WTC11 (cell line): Measurements from ENCODE around the gene ARMC7. TPM values are rescaled to one million over a fixed set of nuclear protein-coding genes. Genes with fewer than 3 reads are reported as not detected.

Source experiments
- ATAC-seq: fragments of 200-7000 bp; cut with Tn5 transposase; 2 replicates; pipeline ENCODE4 v1.10.0; 2021; ENCODE audit warnings: mild to moderate bottlenecking, moderate library complexity
- CTCF ChIA-PET: fragments of 300-600 bp; sonication (Branson Sonifier 250); formaldehyde crosslinking; loops from one replicate; lab custom pipeline; 2021; ENCODE audit warnings: antibody characterized with exemption; lab: Charles Lee
- POLR2A ChIA-PET: fragments of 350-600 bp; sonication (Branson Sonifier 250); formaldehyde crosslinking; loops from one replicate; lab custom pipeline; 2021; ENCODE audit warnings: antibody characterized with exemption; lab: Charles Lee
- DNase-seq: peaks from one replicate; pipeline ENCODE4 v3.0.0; 2021; ENCODE audit warnings: low spot score
- H3K27ac Mint-ChIP-seq: 2 replicates; pipeline ENCODE4 v1.8.0; 2021; ENCODE audit warnings: mixed read lengths
- H3K27me3 Mint-ChIP-seq: 2 replicates; pipeline ENCODE4 v1.8.0; 2021; ENCODE audit warnings: low read depth, mild to moderate bottlenecking, moderate library complexity, mixed read lengths
- H3K36me3 Mint-ChIP-seq: 2 replicates; pipeline ENCODE4 v1.8.0; 2021; ENCODE audit warnings: mixed read lengths
- H3K4me1 Mint-ChIP-seq: 2 replicates; pipeline ENCODE4 v1.8.0; 2022; ENCODE audit warnings: mixed read lengths
- H3K4me3 Mint-ChIP-seq: 2 replicates; pipeline ENCODE4 v1.8.0; 2021; ENCODE audit warnings: mild to moderate bottlenecking, moderate library complexity, mixed read lengths
- H3K9me3 Mint-ChIP-seq: 2 replicates; pipeline ENCODE4 v1.8.0; 2021; ENCODE audit warnings: mixed read lengths
- ATF1 ChIP-seq: sonication (generic); formaldehyde crosslinking; IDR thresholded peaks from 2 replicates; pipeline ENCODE4 v1.8.1; 2023; ENCODE audit warnings: mild to moderate bottlenecking, moderate library complexity, missing genetic modification reagents
- CBFB ChIP-seq: sonication (generic); formaldehyde crosslinking; IDR thresholded peaks from 2 replicates; pipeline ENCODE4 v1.8.1; 2022; ENCODE audit warnings: mild to moderate bottlenecking, low read depth, missing genetic modification reagents
- ESRRA ChIP-seq: sonication (generic); formaldehyde crosslinking; IDR thresholded peaks from 2 replicates; pipeline ENCODE4 v1.8.1; 2022; ENCODE audit warnings: mild to moderate bottlenecking, missing genetic modification reagents, borderline replicate concordance
- ETV6 ChIP-seq: sonication (generic); formaldehyde crosslinking; IDR thresholded peaks from 2 replicates; pipeline ENCODE4 v1.8.1; 2022; ENCODE audit warnings: mild to moderate bottlenecking, missing genetic modification reagents
- FOXP4 ChIP-seq: sonication (generic); formaldehyde crosslinking; IDR thresholded peaks from 2 replicates; pipeline ENCODE4 v1.8.0; 2022; ENCODE audit warnings: mild to moderate bottlenecking, missing genetic modification reagents
- GRHL2 ChIP-seq: fragments of 250-450 bp; sonication (Bioruptor Pico); IDR thresholded peaks from 2 replicates; pipeline ENCODE4 v1.8.0; 2022; ENCODE audit warnings: mild to moderate bottlenecking, moderate library complexity; ENCODE audit not compliant: insufficient replicate concordance, severe bottlenecking
- GTF2I ChIP-seq: fragments of 250-450 bp; sonication (Bioruptor Pico); conservative IDR thresholded peaks from 2 replicates; pipeline ENCODE4 v1.4.0; 2021; ENCODE audit warnings: mild to moderate bottlenecking
- IRF1 ChIP-seq: sonication (generic); formaldehyde crosslinking; IDR thresholded peaks from 2 replicates; pipeline ENCODE4 v1.8.0; 2023; ENCODE audit warnings: missing genetic modification reagents
- JAZF1 ChIP-seq: fragments of 250-450 bp; sonication (Bioruptor Pico); IDR thresholded peaks from 2 replicates; pipeline ENCODE4 v1.9.0; 2021; ENCODE audit warnings: moderate library complexity, mild to moderate bottlenecking, inconsistent platforms
- NR1H2 ChIP-seq: sonication (generic); formaldehyde crosslinking; IDR thresholded peaks from 2 replicates; pipeline ENCODE4 v1.9.0; 2021; ENCODE audit warnings: mild to moderate bottlenecking, moderate library complexity, missing genetic modification reagents
- PRRX2 ChIP-seq: fragments of 250-450 bp; sonication (Bioruptor Pico); IDR thresholded peaks from 2 replicates; pipeline ENCODE4 v1.8.0; 2021; ENCODE audit warnings: mild to moderate bottlenecking
- RELA ChIP-seq: sonication (generic); formaldehyde crosslinking; IDR thresholded peaks from 2 replicates; pipeline ENCODE4 v1.8.1; 2022; ENCODE audit warnings: missing genetic modification reagents, mild to moderate bottlenecking, borderline replicate concordance
- RORB ChIP-seq: fragments of 250-450 bp; sonication (Bioruptor Pico); IDR thresholded peaks from 2 replicates; pipeline ENCODE4 v1.9.0; 2021; ENCODE audit warnings: mild to moderate bottlenecking
- STAT6 ChIP-seq: sonication (generic); formaldehyde crosslinking; conservative IDR thresholded peaks from 2 replicates; pipeline ENCODE4 v1.8.1; 2023; ENCODE audit warnings: mild to moderate bottlenecking, low read depth, missing genetic modification reagents, moderate library complexity
- TEAD1 ChIP-seq: sonication (generic); formaldehyde crosslinking; IDR thresholded peaks from 2 replicates; pipeline ENCODE4 v1.8.0; 2022; ENCODE audit warnings: mild to moderate bottlenecking, missing genetic modification reagents
- USF2 ChIP-seq: sonication (generic); formaldehyde crosslinking; IDR thresholded peaks from 2 replicates; pipeline ENCODE4 v1.8.1; 2023; ENCODE audit warnings: mild to moderate bottlenecking, missing genetic modification reagents, moderate library complexity
- ZNF219 ChIP-seq: sonication (generic); formaldehyde crosslinking; IDR thresholded peaks from 2 replicates; pipeline ENCODE4 v1.8.0; 2023; ENCODE audit warnings: missing genetic modification reagents, mild to moderate bottlenecking, borderline replicate concordance
- ZNF423 ChIP-seq: fragments of 250-450 bp; sonication (Bioruptor Pico); IDR thresholded peaks from 2 replicates; pipeline ENCODE4 v2.1.2; 2022; ENCODE audit warnings: mild to moderate bottlenecking, moderate library complexity
- ZNF512 ChIP-seq: sonication (generic); formaldehyde crosslinking; IDR thresholded peaks from 2 replicates; pipeline ENCODE4 v1.8.1; 2022; ENCODE audit warnings: missing genetic modification reagents, borderline replicate concordance
- total RNA-seq: library from RNA; stranded (reverse); gene quantifications from 3 replicates; pipeline ENCODE4 v1.2.3, GENCODE V29; 2021
- TF ChIP-seq, protein P1 (sequence below): fragments of 250-450 bp; sonication (Bioruptor Pico); IDR thresholded peaks from 2 replicates; pipeline ENCODE4 v1.9.0; 2021; ENCODE audit warnings: moderate library complexity, mild to moderate bottlenecking, inconsistent platforms, borderline replicate concordance

The ARMC7 gene
- total RNA-seq, 1 experiment from 2014 or later = 13.2 TPM

GRCh38 chr17:75064040-75064439, 45.7 kb upstream of the ARMC7 start:
- no peak overlapping the region for H3K4me3 Mint-ChIP-seq
- H3K9me3 Mint-ChIP-seq = no peaks in the 10 kb centered on the region
- ATAC-seq = no peak
- DNase-seq = no peak
- H3K27me3 Mint-ChIP-seq = no peaks in the 10 kb centered on the region
- no peak overlapping the region for H3K27ac Mint-ChIP-seq
- TF ChIP-seq TEAD1 = no peak
- TF ChIP-seq CBFB (CRISPR knock-in tag) = no peak
- TF ChIP-seq ZNF423 (CRISPR knock-in tag) = no peak
- no peak for TF ChIP-seq FOXP4
- no peak for TF ChIP-seq PRRX2 (CRISPR knock-in tag)
- no peak for TF ChIP-seq RORB (CRISPR knock-in tag)
- TF ChIP-seq ESRRA = no peak
- TF ChIP-seq USF2 (CRISPR knock-in tag) = no peak
- TF ChIP-seq, protein P1, sequence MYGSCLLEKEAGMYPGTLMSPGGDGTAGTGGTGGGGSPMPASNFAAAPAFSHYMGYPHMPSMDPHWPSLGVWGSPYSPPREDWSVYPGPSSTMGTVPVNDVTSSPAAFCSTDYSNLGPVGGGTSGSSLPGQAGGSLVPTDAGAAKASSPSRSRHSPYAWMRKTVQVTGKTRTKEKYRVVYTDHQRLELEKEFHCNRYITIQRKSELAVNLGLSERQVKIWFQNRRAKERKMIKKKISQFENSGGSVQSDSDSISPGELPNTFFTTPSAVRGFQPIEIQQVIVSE (CRISPR knock-in tag) = no peak
- no peak for TF ChIP-seq STAT6 (CRISPR knock-in tag)
- no peak for TF ChIP-seq IRF1 (CRISPR knock-in tag)
- H3K4me1 Mint-ChIP-seq = no peaks in the 10 kb centered on the region
- peaks cover 52% of the 10 kb centered on the region for H3K36me3 Mint-ChIP-seq
- ChIA-PET POLR2A (no interaction called here), CTCF (interaction anchor here (1.0 to 3.3 kb wide), 7 partner anchors 10 to 67 kb away, joined by 6 to 18 read pairs (median 11); partner anchors contain the start of genes KCTD2 and NT5C)

GRCh38 chr17:75064460-75064859, 45.3 kb upstream of the ARMC7 start:
- Mint-ChIP-seq H3K4me1 (no peaks in the 10 kb centered on the region), H3K27me3 (no peaks in the 10 kb centered on the region), H3K9me3 (no peaks in the 10 kb centered on the region), H3K36me3 (peaks cover 51% of the 10 kb centered on the region), H3K4me3 (no peak overlapping the region), H3K27ac (no peak overlapping the region)
- POLR2A ChIA-PET = interaction anchor here (1.0 kb wide), 1 partner anchor 40 kb away, joined by 6 read pairs; no protein-coding TSS in a partner anchor
- no peak for ATAC-seq
- TF ChIP-seq JAZF1 = no peak
- TF ChIP-seq ATF1 = no peak
- TF ChIP-seq GRHL2 (CRISPR knock-in tag) = no peak
- no peak for TF ChIP-seq ZNF512 (CRISPR knock-in tag)
- no peak for TF ChIP-seq RELA
- no peak for TF ChIP-seq ZNF219
- TF ChIP-seq ETV6 (CRISPR knock-in tag) = no peak
- no peak for TF ChIP-seq GTF2I
- TF ChIP-seq NR1H2 = no peak
- DNase-seq = no peak
- CTCF ChIA-PET = interaction anchor here (0.6 to 3.3 kb wide), 13 partner anchors 9 to 139 kb away, joined by 3 to 18 read pairs (median 6); partner anchors contain the start of genes ARMC7, KCTD2, NT5C and SLC16A5
